KMS-11 (cell line): ENCODE results near the gene PEAK3.

ENCODE experiments used
- H2AFZ ChIP-seq: fragments of 200-600 bp; sonication (generic); 2 replicates; pipeline ENCODE4 v1.6.1; 2016; ENCODE audit warnings: antibody characterized with exemption, mixed run types, low read depth
- H3K27ac ChIP-seq: fragments of 200-600 bp; sonication (generic); 2 replicates; pipeline ENCODE4 v1.6.1; 2016; ENCODE audit warnings: mild to moderate bottlenecking, mixed run types
- H3K27me3 ChIP-seq: fragments of 200-600 bp; sonication (generic); 2 replicates; pipeline ENCODE4 v1.6.1; 2017; ENCODE audit warnings: mild to moderate bottlenecking, low read depth, mixed run types, moderate library complexity; ENCODE audit not compliant: insufficient read depth
- H3K36me3 ChIP-seq: fragments of 200-600 bp; sonication (generic); 2 replicates; pipeline ENCODE4 v1.6.1; 2017; ENCODE audit warnings: mild to moderate bottlenecking, mixed run types; ENCODE audit not compliant: insufficient read depth
- H3K4me1 ChIP-seq: fragments of 200-600 bp; sonication (generic); 2 replicates; pipeline ENCODE4 v1.6.1; 2016; ENCODE audit warnings: mild to moderate bottlenecking, low read depth, mixed run types; ENCODE audit not compliant: poor library complexity, severe bottlenecking
- H3K4me2 ChIP-seq: fragments of 200-600 bp; sonication (generic); 2 replicates; pipeline ENCODE4 v1.7.0; 2016; ENCODE audit warnings: mild to moderate bottlenecking, mixed run types
- H3K4me3 ChIP-seq: fragments of 200-600 bp; sonication (generic); IDR thresholded peaks from 2 replicates; pipeline ENCODE4 v1.6.1; 2017; ENCODE audit warnings: low read depth, low read length, mixed read lengths; ENCODE audit not compliant: insufficient read depth
- H3K79me2 ChIP-seq: fragments of 200-600 bp; sonication (generic); 2 replicates; pipeline ENCODE4 v1.6.1; 2016; ENCODE audit warnings: low read depth, mixed run types; ENCODE audit not compliant: insufficient read depth
- H3K9ac ChIP-seq: fragments of 200-600 bp; sonication (generic); 2 replicates; pipeline ENCODE4 v1.6.1; 2016; ENCODE audit warnings: mild to moderate bottlenecking, mixed run types
- H4K20me1 ChIP-seq: fragments of 200-600 bp; sonication (generic); 2 replicates; pipeline ENCODE4 v1.6.1; 2016; ENCODE audit warnings: mild to moderate bottlenecking, mixed run types; ENCODE audit not compliant: insufficient read depth
- CTCF ChIP-seq: fragments of 200-600 bp; sonication (generic); conservative IDR thresholded peaks from 2 replicates; pipeline ENCODE4 v1.6.1; 2017; ENCODE audit warnings: low read depth, mild to moderate bottlenecking, antibody characterized with exemption, low read length, moderate library complexity, mixed read lengths

The PEAK3 gene

GRCh38 chr19:2280633-2281264 is 1.2 kb downstream of the PEAK3 start:
- no peak overlapping the region for H3K4me3 ChIP-seq
- TF ChIP-seq CTCF, result no peak
- no peaks in the 10 kb centered on the region for H3K79me2 ChIP-seq
- H3K4me1 ChIP-seq, result no peaks in the 10 kb centered on the region
- no peak overlapping the region for H3K9ac ChIP-seq
- no peak overlapping the region for H3K27ac ChIP-seq
- no peak overlapping the region for H2AFZ ChIP-seq
- H3K4me2 ChIP-seq, result no peak overlapping the region
- H4K20me1 ChIP-seq, result no peaks in the 10 kb centered on the region
- H3K27me3 ChIP-seq, result no peaks in the 10 kb centered on the region
- H3K36me3 ChIP-seq, result no peaks in the 10 kb centered on the region

GRCh38 chr19:2278459-2279158 is 3.4 kb downstream of the PEAK3 start:
- no peaks in the 10 kb centered on the region for H3K27me3 ChIP-seq
- H3K4me3 ChIP-seq, result no peak overlapping the region
- TF ChIP-seq CTCF, result no peak
- no peaks in the 10 kb centered on the region; the same call in 1 of the 2 replicates for H3K36me3 ChIP-seq
- H3K4me1 ChIP-seq, result no peaks in the 10 kb centered on the region
- H3K27ac ChIP-seq, result no peak overlapping the region
- H2AFZ ChIP-seq, result no peak overlapping the region
- H3K4me2 ChIP-seq, result no peak overlapping the region
- H3K9ac ChIP-seq, result no peak overlapping the region
- H3K79me2 ChIP-seq, result peaks cover 8% of the 10 kb centered on the region; the same call in 1 of the 2 replicates
- peaks cover 5% of the 10 kb centered on the region; the same call in 1 of the 2 replicates for H4K20me1 ChIP-seq

GRCh38 chr19:2277138-2277537 is 4.8 kb downstream of the PEAK3 start:
- Histone ChIP-seq H3K27ac (no peak overlapping the region), H2AFZ (no peak overlapping the region), H3K79me2 (peaks cover 23% of the 10 kb centered on the region), H3K36me3 (peaks cover 3% of the 10 kb centered on the region; the same call in 1 of the 2 replicates), H3K4me2 (no peak overlapping the region), H3K4me3 (no peak overlapping the region), H3K27me3 (no peaks in the 10 kb centered on the region), H3K9ac (no peak overlapping the region), H3K4me1 (no peaks in the 10 kb centered on the region), H4K20me1 (peaks cover 5% of the 10 kb centered on the region; the same call in 1 of the 2 replicates)
- no peak for TF ChIP-seq CTCF

- Histone ChIP-seq H3K9ac (no peak overlapping the region), H3K4me2 (no peak overlapping the region), H2AFZ (no peak overlapping the region), H3K27me3 (no peaks in the 10 kb centered on the region), H3K27ac (no peak overlapping the region), H3K4me1 (peaks cover 2% of the 10 kb centered on the region), H3K79me2 (peaks cover 29% of the 10 kb centered on the region), H4K20me1 (peaks cover 7% of the 10 kb centered on the region; the same call in 1 of the 2 replicates), H3K4me3 (no peak overlapping the region), H3K36me3 (peaks cover 3% of the 10 kb centered on the region; the same call in 1 of the 2 replicates)
- TF ChIP-seq CTCF, result no peak
These were observed 5.5 kb downstream of the PEAK3 start for GRCh38 chr19:2276429-2276986.
